NCI-H748 (cell line): ENCODE results near the gene IRAK4.

Experiments used
- DNase-seq: peaks from one replicate; lab custom pipeline; 2025; ENCODE audit not compliant: unreplicated experiment; lab: John Stamatoyannopoulos, UW

The IRAK4 gene

GRCh38 chr12:43764528-43764927 lies 5.8 kb downstream of the IRAK4 start:
- DNase-seq, result no peak

GRCh38 chr12:43766291-43766690 lies 7.5 kb downstream of the IRAK4 start:
- no peak for DNase-seq

GRCh38 chr12:43776498-43776897 lies 17.7 kb downstream of the IRAK4 start:
- DNase-seq, result peak; percentile 38

GRCh38 chr12:43786899-43787693 lies 28.3 kb downstream of the IRAK4 start:
- no peak for DNase-seq

GRCh38 chr12:43789941-43790340 lies 31.2 kb downstream of the IRAK4 start:
- DNase-seq, result peak; percentile 33

- no peak for DNase-seq
Measured at GRCh38 chr12:43795716-43796280, 37.0 kb downstream of the IRAK4 start.

- DNase-seq, result no peak
Measured at GRCh38 chr12:43797561-43798217, 38.9 kb downstream of the IRAK4 start.

GRCh38 chr12:43805149-43805859 lies 46.6 kb downstream of the IRAK4 start:
- peak; percentile 48 for DNase-seq

GRCh38 chr12:43805860-43806736 lies 47.3 kb downstream of the IRAK4 start, which contains the start of gene TWF1:
TSS of gene TWF1 (minus strand) at chr12:43806317. CDS start at chr12:43806245, 72 bp downstream.
- DNase-seq, result peak; percentile 88

- peak; percentile 35 for DNase-seq
Measured at GRCh38 chr12:43806737-43807072, 48.0 kb downstream of the IRAK4 start.

GRCh38 chr12:43807386-43807785 lies 48.6 kb downstream of the IRAK4 start:
- no peak for DNase-seq

- DNase-seq, result no peak
Measured at GRCh38 chr12:43812057-43812456, 53.3 kb downstream of the IRAK4 start.

GRCh38 chr12:43812926-43813325 lies 54.2 kb downstream of the IRAK4 start:
- no peak for DNase-seq

- DNase-seq, result no peak
Measured at GRCh38 chr12:43815416-43815815, 56.7 kb downstream of the IRAK4 start.

- DNase-seq, result no peak
Measured at GRCh38 chr12:43816168-43816567, 57.4 kb downstream of the IRAK4 start.

- no peak for DNase-seq
Measured at GRCh38 chr12:43824207-43824775, 65.5 kb downstream of the IRAK4 start.

- DNase-seq, result no peak
Measured at GRCh38 chr12:43826681-43827080, 67.9 kb downstream of the IRAK4 start.

GRCh38 chr12:43827093-43827492 lies 68.3 kb downstream of the IRAK4 start:
- no peak for DNase-seq

- no peak for DNase-seq
Measured at GRCh38 chr12:43832463-43833168, 73.9 kb downstream of the IRAK4 start.

- DNase-seq, result no peak
Measured at GRCh38 chr12:43835264-43835655, 76.5 kb downstream of the IRAK4 start.
